SK-N-SH (cell line): Measurements from ENCODE around the gene TCL1B. TPM values are rescaled to one million over a fixed set of nuclear protein-coding genes. Genes with fewer than 3 reads are reported as not detected.

Experiments
- CTCF ChIA-PET: fragments of 300-600, 350-600 bp; formaldehyde crosslinking; extraction: SDS; loops from one replicate; lab custom pipeline; 2021; lab: Yijun Ruan, JAX
- POLR2A ChIA-PET: fragments of 350-600 bp; sonication (Branson Sonifier 250); formaldehyde crosslinking; extraction: SDS; loops from one replicate; lab custom pipeline; 2020; ENCODE audit warnings: antibody characterized with exemption, inconsistent platforms; lab: Yijun Ruan, JAX
- DNase-seq: peaks from one replicate; pipeline ENCODE4 v3.0.0; 2012
- H2AFZ ChIP-seq: fragments of 200-600 bp; sonication (generic); 2 replicates; pipeline ENCODE4 v1.8.1; 2016; ENCODE audit warnings: antibody characterized with exemption, mild to moderate bottlenecking, low read depth
- H3F3A ChIP-seq: fragments of 200-600 bp; sonication (generic); replicated peaks from 2 replicates; pipeline ENCODE3; 2016; ENCODE audit warnings: antibody characterized with exemption, mild to moderate bottlenecking; ENCODE audit not compliant: insufficient read depth
- H3K27ac ChIP-seq, 2 experiments: fragments of 200-500 bp in 1 of 2; fragments of 200-600 bp in 1 of 2; sonication (Bioruptor generic) in 1 of 2; sonication (generic), shearing (Covaris generic) in 1 of 2; 2 replicates each; pipeline versions ENCODE4 v1.5.1 to v1.6.1; 2014 to 2016; ENCODE audit warnings: low read depth in 2 of 2, inconsistent platforms in 1 of 2, low read length in 1 of 2, mild to moderate bottlenecking in 1 of 2, mixed read lengths in 1 of 2
- H3K27me3 ChIP-seq: fragments of 200-600 bp; sonication (generic), shearing (Covaris generic); 2 replicates; pipeline ENCODE4 v1.6.1; 2016; ENCODE audit warnings: mixed run types; ENCODE audit not compliant: insufficient read depth
- H3K36me3 ChIP-seq, 2 experiments: fragments of 200-500 bp in 1 of 2; fragments of 200-600 bp in 1 of 2; sonication (Bioruptor generic) in 1 of 2; sonication (generic) in 1 of 2; replicated peaks in 1 of 2; 2 replicates each; pipeline versions ENCODE3 to v1.5.1; 2014 to 2016; ENCODE audit warnings: low read length in 1 of 2, mild to moderate bottlenecking in 1 of 2; ENCODE audit not compliant: insufficient read depth in 2 of 2, control insufficient read depth in 1 of 2
- H3K4me1 ChIP-seq, 2 experiments: fragments of 200-500 bp in 1 of 2; fragments of 200-600 bp in 1 of 2; sonication (Bioruptor generic) in 1 of 2; sonication (generic), shearing (Covaris generic) in 1 of 2; 2 replicates each; pipeline versions ENCODE4 v1.5.1 to v1.6.1; 2014 to 2016; ENCODE audit warnings: low read depth in 1 of 2, low read length in 1 of 2, mixed run types in 1 of 2; ENCODE audit not compliant: insufficient read depth in 2 of 2, control insufficient read depth in 1 of 2
- H3K4me2 ChIP-seq: fragments of 200-600 bp; sonication (generic), shearing (Covaris generic); 2 replicates; pipeline ENCODE4 v1.6.1; 2017; ENCODE audit warnings: mixed run types
- H3K4me3 ChIP-seq, 2 experiments: fragments of 200-500 bp in 1 of 2; fragments of 200-600 bp in 1 of 2; sonication (Bioruptor generic) in 1 of 2; sonication (generic), shearing (Covaris generic) in 1 of 2; 2 replicates each; pipeline versions ENCODE4 v1.5.1 to v1.8.1; 2014 to 2016; ENCODE audit warnings: low read depth in 2 of 2, inconsistent platforms in 1 of 2, low read length in 1 of 2, mild to moderate bottlenecking in 1 of 2, mixed read lengths in 1 of 2, moderate library complexity in 1 of 2
- H3K79me2 ChIP-seq: fragments of 200-600 bp; sonication (generic); 2 replicates; pipeline ENCODE4 v1.8.1; 2017; ENCODE audit warnings: mild to moderate bottlenecking; ENCODE audit not compliant: insufficient read depth
- H3K9ac ChIP-seq: fragments of 200-600 bp; sonication (generic); 2 replicates; pipeline ENCODE4 v1.6.1; 2017; ENCODE audit warnings: mixed run types
- H3K9me2 ChIP-seq: fragments of 200-600 bp; sonication (generic); 2 replicates; pipeline ENCODE4 v1.6.1; 2017; ENCODE audit warnings: mixed run types
- H3K9me3 ChIP-seq: fragments of 200-600 bp; sonication (generic); 2 replicates; pipeline ENCODE4 v1.6.1; 2017; ENCODE audit warnings: mixed run types, mild to moderate bottlenecking, moderate library complexity
- H4K20me1 ChIP-seq: fragments of 200-600 bp; sonication (generic); 2 replicates; pipeline ENCODE4 v1.6.1; 2017; ENCODE audit warnings: mild to moderate bottlenecking, mixed run types; ENCODE audit not compliant: insufficient read depth
- EP300 ChIP-seq, 2 experiments: IDR thresholded peaks; 2 replicates each; pipeline versions ENCODE4 v1.4.0 to v1.6.1; 2012; ENCODE audit warnings: borderline replicate concordance in 1 of 2, low read depth in 1 of 2, low read length in 1 of 2
- FOXJ3 ChIP-seq: sonication (generic); formaldehyde crosslinking; IDR thresholded peaks from 2 replicates; pipeline ENCODE4 v1.5.1; 2020; ENCODE audit warnings: mild to moderate bottlenecking, missing genetic modification reagents
- FOXM1 ChIP-seq: IDR thresholded peaks from 2 replicates; pipeline ENCODE4 v1.4.0; 2012; ENCODE audit warnings: low read depth, mild to moderate bottlenecking
- GABPA ChIP-seq: IDR thresholded peaks from 2 replicates; pipeline ENCODE4 v1.4.0; 2012; ENCODE audit warnings: low read depth, mild to moderate bottlenecking
- GATA2 ChIP-seq: sonication (generic); formaldehyde crosslinking; IDR thresholded peaks from 2 replicates; pipeline ENCODE4 v1.5.0; 2020; ENCODE audit warnings: mild to moderate bottlenecking, missing genetic modification reagents
- MEF2A ChIP-seq: IDR thresholded peaks from 2 replicates; pipeline ENCODE4 v1.4.0; 2012; ENCODE audit warnings: low read depth, borderline replicate concordance
- NFIC ChIP-seq: IDR thresholded peaks from 2 replicates; pipeline ENCODE4 v1.4.0; 2012; ENCODE audit warnings: borderline replicate concordance
- RAD21 ChIP-seq: IDR thresholded peaks from 2 replicates; pipeline ENCODE4 v1.6.1; 2012; ENCODE audit warnings: mild to moderate bottlenecking, low read length
- RCOR1 ChIP-seq: fragments of 150-350 bp; IDR thresholded peaks from 2 replicates; pipeline ENCODE4 v1.6.1; 2017; ENCODE audit warnings: antibody characterized with exemption, low read length
- SIN3A ChIP-seq: IDR thresholded peaks from 2 replicates; pipeline ENCODE4 v1.6.1; 2012; ENCODE audit warnings: low read depth, mild to moderate bottlenecking, low read length, moderate library complexity, borderline replicate concordance
- SMC3 ChIP-seq: IDR thresholded peaks from 2 replicates; pipeline ENCODE4 v1.6.1; 2012; ENCODE audit warnings: low read depth, low read length, improper control_type of control experiment
- TAF1 ChIP-seq: IDR thresholded peaks from 2 replicates; pipeline ENCODE4 v1.6.1; 2012; ENCODE audit warnings: low read depth, mild to moderate bottlenecking, low read length, moderate library complexity, borderline replicate concordance
- TEAD4 ChIP-seq: IDR thresholded peaks from 2 replicates; pipeline ENCODE4 v1.4.0; 2012; ENCODE audit warnings: mild to moderate bottlenecking, borderline replicate concordance; ENCODE audit not compliant: insufficient read depth
- YY1 ChIP-seq: IDR thresholded peaks from 2 replicates; pipeline ENCODE4 v1.4.0; 2012; ENCODE audit warnings: low read depth, mild to moderate bottlenecking
- WGBS: methylation state at CpG from one replicate; pipeline ENCODE4 v1.1.6; 2017; ENCODE audit warnings: low lambda C conversion rate; 5-methylcytosine and 5-hydroxymethylcytosine counted together
- polyA plus RNA-seq, 3 experiments: library from polyadenylated mRNA; depleted of rRNA; stranded (reverse); fragments of >200 nt; gene quantifications; 2 replicates each; pipeline ENCODE4 v1.2.3, GENCODE V29; 2012
- TF ChIP-seq, protein P1 (sequence below): IDR thresholded peaks from 2 replicates; pipeline ENCODE4; 2012
- TF ChIP-seq, protein P2 (sequence below): fragments of 150-350 bp; IDR thresholded peaks from 2 replicates; pipeline ENCODE4 v1.6.1; 2016; ENCODE audit warnings: mild to moderate bottlenecking, low read depth, low read length
- TF ChIP-seq, protein P3 (sequence below): fragments of 200-600 bp; sonication (generic); IDR thresholded peaks from 2 replicates; pipeline ENCODE4 v1.6.1; 2017; ENCODE audit warnings: antibody characterized with exemption, mild to moderate bottlenecking, moderate library complexity

The TCL1B gene
- polyA plus RNA-seq, 1 of the 3 experiments (the other 2 are of a cell fraction), result not detected

DNA sequence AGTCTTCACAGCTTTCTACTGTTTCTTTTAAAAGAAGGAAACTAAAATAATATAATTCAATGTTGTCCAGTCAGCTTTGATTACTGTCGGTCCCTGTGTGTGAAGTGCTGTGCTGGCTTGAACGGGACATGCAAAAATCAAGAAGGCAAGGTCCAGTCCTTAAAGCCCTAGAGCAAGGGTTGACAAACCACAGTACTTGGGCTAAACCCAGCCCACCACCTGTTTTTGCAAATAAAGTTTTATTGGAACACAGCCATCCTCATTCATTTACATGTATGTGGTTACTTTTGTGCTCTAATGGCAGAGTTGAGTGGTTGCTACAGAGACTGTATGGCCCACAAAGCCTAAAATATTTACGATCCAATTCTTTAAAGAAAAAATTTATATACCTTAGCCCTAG, 41.2 kb upstream of the TCL1B start:
- no peak overlapping the region for H3K9ac ChIP-seq
- H3K4me1 ChIP-seq, result no peaks in the 10 kb centered on the region
- H3K4me3 ChIP-seq, result no peak overlapping the region
- ChIA-PET CTCF (interaction anchor here (0.8 kb wide), 1 partner anchor 77 kb away, joined by 3 read pairs; no protein-coding TSS in a partner anchor), POLR2A (no interaction called here)
- no peaks in the 10 kb centered on the region for H3F3A ChIP-seq
- H3K9me3 ChIP-seq, result no peaks in the 10 kb centered on the region
- 18% methylated on average over 3 of the region's 3 CpGs for WGBS
- no peaks in the 10 kb centered on the region for H3K79me2 ChIP-seq
- no peaks in the 10 kb centered on the region for H3K27me3 ChIP-seq
- no peaks in the 10 kb centered on the region for H4K20me1 ChIP-seq
- no peak overlapping the region for H3K27ac ChIP-seq
- no peak for TF ChIP-seq FOXJ3
- no peak overlapping the region for H3K4me2 ChIP-seq
- H3K9me2 ChIP-seq, result no peaks in the 10 kb centered on the region
- no peaks in the 10 kb centered on the region for H3K36me3 ChIP-seq
- DNase-seq, result no peak
- H2AFZ ChIP-seq, result no peak overlapping the region

DNA sequence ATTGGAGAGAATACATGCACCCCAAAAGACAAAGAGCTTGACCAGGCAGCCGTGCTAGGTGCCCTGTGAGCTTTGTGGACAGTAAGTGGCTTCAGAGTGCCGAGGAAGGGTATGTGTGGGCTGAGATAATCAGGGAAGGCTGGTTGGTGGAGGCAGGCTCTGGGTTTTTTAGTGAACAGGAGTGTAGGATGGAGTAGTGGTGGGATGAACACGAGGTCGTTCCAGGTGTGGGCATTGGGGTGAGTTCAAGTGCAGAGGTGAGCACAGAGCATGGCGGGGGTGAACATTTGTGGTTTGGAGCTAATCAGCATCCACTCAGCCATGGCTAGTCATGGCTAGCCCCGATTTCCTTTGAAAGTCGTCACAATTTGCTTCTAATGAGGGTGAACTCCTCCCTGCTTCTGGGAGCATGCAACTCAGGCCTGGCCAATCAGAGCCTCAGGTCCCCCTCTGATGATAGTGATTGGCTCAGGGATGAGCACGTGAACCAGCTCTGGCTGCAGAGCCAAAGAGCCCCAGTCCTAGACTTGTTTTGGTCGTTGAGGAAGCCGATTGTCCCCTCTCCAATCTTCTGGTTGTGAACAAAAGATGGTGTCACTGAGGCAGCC, 40.7 kb upstream of the TCL1B start:
- H3K9me2 ChIP-seq, result no peaks in the 10 kb centered on the region
- POLR2A ChIA-PET, result no interaction called here
- no peaks in the 10 kb centered on the region for H3K36me3 ChIP-seq
- H3K9ac ChIP-seq, result no peak overlapping the region
- H2AFZ ChIP-seq, result no peak overlapping the region
- H3K27ac ChIP-seq, result no peak overlapping the region
- H4K20me1 ChIP-seq, result no peaks in the 10 kb centered on the region
- WGBS, result 18% methylated on average over 10 of the region's 10 CpGs
- H3K79me2 ChIP-seq, result no peaks in the 10 kb centered on the region
- H3K4me3 ChIP-seq, result no peak overlapping the region
- H3K27me3 ChIP-seq, result no peaks in the 10 kb centered on the region
- CTCF ChIA-PET, result interaction anchor here (0.8 kb wide), 2 partner anchors 77 to 131 kb away, joined by 3 read pairs; no protein-coding TSS in a partner anchor
- H3F3A ChIP-seq, result no peaks in the 10 kb centered on the region
- TF ChIP-seq RAD21, result no peak
- no peak for TF ChIP-seq NFIC
- TF ChIP-seq TEAD4, result no peak
- TF ChIP-seq, protein P1, sequence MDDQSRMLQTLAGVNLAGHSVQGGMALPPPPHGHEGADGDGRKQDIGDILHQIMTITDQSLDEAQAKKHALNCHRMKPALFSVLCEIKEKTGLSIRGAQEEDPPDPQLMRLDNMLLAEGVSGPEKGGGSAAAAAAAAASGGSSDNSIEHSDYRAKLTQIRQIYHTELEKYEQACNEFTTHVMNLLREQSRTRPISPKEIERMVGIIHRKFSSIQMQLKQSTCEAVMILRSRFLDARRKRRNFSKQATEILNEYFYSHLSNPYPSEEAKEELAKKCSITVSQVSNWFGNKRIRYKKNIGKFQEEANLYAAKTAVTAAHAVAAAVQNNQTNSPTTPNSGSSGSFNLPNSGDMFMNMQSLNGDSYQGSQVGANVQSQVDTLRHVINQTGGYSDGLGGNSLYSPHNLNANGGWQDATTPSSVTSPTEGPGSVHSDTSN, result no peak
- no peaks in the 10 kb centered on the region for H3K9me3 ChIP-seq
- no peaks in the 10 kb centered on the region for H3K4me1 ChIP-seq
- no peak for DNase-seq
- no peak overlapping the region for H3K4me2 ChIP-seq

DNA sequence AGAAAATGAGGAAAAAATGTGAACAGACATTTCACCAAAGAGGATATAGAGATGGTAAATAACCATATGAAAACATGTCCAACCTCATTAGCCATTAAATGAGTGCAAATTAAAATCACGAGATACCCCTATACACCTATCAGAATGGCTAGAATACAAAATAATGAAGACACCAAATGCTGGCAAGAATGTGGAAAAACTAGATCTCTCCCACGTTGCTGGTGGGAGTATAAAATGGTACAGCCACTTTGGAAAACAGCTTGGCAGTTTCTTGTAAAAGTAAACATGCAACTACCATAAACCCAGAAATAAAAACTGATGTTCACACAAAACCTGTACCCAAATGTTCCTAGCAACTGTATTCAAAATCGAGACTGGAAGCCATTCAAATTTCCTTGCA, 38.3 kb upstream of the TCL1B start:
- no peak for DNase-seq
- TF ChIP-seq, protein P2, sequence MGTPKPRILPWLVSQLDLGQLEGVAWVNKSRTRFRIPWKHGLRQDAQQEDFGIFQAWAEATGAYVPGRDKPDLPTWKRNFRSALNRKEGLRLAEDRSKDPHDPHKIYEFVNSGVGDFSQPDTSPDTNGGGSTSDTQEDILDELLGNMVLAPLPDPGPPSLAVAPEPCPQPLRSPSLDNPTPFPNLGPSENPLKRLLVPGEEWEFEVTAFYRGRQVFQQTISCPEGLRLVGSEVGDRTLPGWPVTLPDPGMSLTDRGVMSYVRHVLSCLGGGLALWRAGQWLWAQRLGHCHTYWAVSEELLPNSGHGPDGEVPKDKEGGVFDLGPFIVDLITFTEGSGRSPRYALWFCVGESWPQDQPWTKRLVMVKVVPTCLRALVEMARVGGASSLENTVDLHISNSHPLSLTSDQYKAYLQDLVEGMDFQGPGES, result no peak
- TF ChIP-seq FOXM1 (no peak), TAF1 (no peak), RAD21 (no peak), NFIC (no peak), GABPA (no peak), RCOR1 (no peak), GATA2 (CRISPR knock-in tag) (no peak), TEAD4 (no peak), EP300 (IDR thresholded peaks at IDR 0.05; ENCODE audit: borderline replicate concordance in 1 of 2, low read depth in 1 of 2, low read length in 1 of 2) (no peak), SMC3 (no peak), SIN3A (no peak), MEF2A (no peak), YY1 (no peak)
- TF ChIP-seq, protein P1, result no peak
- TF ChIP-seq, protein P3, sequence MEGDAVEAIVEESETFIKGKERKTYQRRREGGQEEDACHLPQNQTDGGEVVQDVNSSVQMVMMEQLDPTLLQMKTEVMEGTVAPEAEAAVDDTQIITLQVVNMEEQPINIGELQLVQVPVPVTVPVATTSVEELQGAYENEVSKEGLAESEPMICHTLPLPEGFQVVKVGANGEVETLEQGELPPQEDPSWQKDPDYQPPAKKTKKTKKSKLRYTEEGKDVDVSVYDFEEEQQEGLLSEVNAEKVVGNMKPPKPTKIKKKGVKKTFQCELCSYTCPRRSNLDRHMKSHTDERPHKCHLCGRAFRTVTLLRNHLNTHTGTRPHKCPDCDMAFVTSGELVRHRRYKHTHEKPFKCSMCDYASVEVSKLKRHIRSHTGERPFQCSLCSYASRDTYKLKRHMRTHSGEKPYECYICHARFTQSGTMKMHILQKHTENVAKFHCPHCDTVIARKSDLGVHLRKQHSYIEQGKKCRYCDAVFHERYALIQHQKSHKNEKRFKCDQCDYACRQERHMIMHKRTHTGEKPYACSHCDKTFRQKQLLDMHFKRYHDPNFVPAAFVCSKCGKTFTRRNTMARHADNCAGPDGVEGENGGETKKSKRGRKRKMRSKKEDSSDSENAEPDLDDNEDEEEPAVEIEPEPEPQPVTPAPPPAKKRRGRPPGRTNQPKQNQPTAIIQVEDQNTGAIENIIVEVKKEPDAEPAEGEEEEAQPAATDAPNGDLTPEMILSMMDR, result no peak

More for the DNA sequence above, 38.3 kb upstream of the TCL1B start:
- Histone ChIP-seq H3K9me2 (no peaks in the 10 kb centered on the region), H3K4me2 (no peak overlapping the region), H3K79me2 (no peaks in the 10 kb centered on the region), H3K27ac (no peak overlapping the region), H3K36me3 (no peaks in the 10 kb centered on the region), H3K27me3 (no peaks in the 10 kb centered on the region), H3F3A (no peaks in the 10 kb centered on the region), H3K9ac (no peak overlapping the region), H2AFZ (no peak overlapping the region), H3K4me1 (no peaks in the 10 kb centered on the region), H3K9me3 (no peaks in the 10 kb centered on the region), H3K4me3 (no peak overlapping the region), H4K20me1 (no peaks in the 10 kb centered on the region)
- ChIA-PET POLR2A (no interaction called here), CTCF (no interaction called here)
- 1% methylated on average over 3 of the region's 3 CpGs for WGBS
